GM18502 (cell line): ENCODE measurements around the gene POU3F1.

ENCODE experiments used
- ATAC-seq: cut with Tn5 transposase; IDR thresholded peaks from one replicate; pipeline ENCODE4 v1.9.1; 2021; ENCODE audit warnings: mild to moderate bottlenecking; ENCODE audit not compliant: unreplicated experiment, poor library complexity

The POU3F1 gene

DNA sequence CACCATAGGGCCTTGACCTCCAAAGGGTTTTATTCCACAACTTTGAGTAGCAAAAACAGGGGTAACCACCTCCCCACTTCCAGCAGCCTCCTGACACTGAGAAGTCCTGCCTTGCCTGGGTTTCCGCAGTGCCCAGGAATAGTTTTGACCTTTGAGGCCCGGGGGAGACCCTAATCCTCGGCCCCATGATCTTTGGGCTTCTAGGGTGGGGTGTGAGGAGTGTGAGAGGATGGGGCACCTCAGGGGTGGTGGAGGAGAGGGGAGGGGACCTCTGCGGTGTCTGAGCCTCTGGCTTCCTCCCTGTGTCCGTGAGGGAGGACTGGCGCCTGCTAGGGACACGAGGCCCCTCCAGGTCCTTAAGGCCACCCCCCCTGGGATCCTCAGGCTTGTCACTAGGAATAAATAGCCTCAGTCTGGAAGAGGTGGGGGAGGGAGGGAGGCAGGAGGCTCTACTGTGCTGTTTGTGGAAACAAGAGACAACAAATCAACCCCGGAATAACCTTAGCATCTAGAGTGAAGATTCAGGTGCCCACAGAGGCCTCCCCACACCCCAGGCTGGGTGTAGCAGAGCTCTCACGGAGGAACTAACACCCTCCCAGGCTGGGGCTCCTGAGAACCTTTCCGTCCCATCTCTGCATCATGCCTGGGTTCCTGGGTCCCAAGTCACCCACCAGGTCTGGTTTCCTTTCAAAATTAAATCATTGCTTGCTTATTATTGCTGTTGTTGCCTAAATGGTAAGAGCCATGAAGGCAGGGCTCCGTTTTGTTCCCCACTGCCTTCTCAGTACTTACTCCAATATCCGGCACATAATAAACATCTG is 40.4 kb downstream of the POU3F1 start:
- ATAC-seq = no peak

DNA sequence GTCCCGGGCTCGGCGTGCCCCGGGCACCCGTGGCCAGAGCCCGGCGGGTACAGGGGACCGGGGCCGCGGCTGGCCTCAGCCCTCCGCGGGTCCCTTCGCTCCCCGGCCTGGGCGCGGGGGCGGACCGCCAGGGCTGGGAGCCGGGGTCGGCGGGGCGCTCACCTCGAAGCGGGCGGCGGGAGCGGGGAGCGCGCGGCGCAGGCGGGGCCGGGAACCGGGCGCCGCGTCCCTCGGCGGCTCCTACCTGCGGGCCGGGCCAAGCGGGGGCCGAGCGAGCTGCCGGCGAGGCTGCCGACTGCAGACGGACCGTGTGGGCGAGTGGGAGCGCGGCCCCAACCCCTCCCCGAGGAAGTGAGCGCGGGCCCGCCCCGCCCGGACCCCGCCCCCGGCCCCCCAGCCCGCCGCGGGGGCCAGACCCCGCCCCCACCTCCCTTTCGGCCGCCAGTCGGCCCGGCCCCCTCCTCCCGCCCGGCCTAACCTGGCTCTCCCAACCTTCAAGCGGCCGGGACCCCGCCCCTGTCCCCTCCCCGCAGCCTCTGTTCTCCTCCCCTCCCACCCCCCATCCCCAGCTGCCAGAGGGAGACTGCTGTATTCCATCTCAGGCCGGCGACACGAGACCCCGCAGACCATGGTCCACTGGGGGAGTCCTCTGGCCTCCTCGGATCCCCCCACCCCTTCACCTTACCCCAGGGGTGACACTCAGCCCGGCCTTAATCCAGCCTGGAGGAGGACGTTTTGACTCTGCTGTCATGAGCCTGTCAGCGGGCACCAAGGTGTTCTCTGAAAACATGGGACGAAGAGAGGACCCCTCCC is 41.2 kb downstream of the POU3F1 start, which contains the start of gene FHL3:
TSS of gene FHL3 (minus strand) at position 320 of the 813 bp plus-strand sequence. CDS start 6,102 bp downstream, outside the sequence.
- ATAC-seq = no peak

DNA sequence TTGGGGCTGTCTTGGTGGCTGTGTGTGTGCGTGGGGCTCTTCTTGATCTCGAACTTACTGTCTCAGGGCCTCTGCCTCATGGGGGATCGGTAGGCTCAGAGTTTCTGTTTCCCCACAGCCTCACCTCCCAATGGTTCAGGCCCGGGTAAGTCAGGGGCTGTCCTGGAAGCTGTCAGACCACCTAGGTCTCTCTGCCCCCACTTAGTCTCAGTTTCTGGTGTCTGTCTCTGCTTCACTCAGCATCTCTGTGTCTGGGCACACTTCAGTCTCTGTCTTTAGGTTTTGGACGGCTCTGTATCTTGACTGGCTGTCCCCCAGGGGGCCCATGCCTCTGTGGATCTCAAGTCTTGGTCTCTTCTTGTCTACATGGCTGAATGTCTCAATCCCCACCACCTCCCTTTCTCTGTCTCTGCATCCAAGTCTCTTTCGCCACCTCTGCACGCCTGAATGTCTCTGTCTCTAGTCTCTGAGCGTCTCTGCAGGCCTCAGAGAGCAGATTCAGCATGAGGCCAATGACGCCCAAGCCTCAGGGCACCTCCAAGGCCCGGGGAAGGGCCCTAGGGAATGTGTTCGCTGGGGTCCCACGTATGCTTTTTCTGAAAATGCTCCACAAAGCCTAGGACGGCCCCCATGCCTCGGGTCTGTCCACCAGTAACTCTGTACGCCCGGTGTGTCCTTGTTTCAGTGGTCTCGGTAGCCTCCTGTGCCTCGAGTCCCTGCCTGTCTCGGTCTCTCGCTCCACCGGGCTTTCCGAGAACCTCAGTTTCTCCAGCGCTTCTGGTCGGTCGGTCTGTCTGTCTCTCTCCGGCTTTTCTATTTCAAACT is 42.1 kb downstream of the POU3F1 start:
- no peak for ATAC-seq

DNA sequence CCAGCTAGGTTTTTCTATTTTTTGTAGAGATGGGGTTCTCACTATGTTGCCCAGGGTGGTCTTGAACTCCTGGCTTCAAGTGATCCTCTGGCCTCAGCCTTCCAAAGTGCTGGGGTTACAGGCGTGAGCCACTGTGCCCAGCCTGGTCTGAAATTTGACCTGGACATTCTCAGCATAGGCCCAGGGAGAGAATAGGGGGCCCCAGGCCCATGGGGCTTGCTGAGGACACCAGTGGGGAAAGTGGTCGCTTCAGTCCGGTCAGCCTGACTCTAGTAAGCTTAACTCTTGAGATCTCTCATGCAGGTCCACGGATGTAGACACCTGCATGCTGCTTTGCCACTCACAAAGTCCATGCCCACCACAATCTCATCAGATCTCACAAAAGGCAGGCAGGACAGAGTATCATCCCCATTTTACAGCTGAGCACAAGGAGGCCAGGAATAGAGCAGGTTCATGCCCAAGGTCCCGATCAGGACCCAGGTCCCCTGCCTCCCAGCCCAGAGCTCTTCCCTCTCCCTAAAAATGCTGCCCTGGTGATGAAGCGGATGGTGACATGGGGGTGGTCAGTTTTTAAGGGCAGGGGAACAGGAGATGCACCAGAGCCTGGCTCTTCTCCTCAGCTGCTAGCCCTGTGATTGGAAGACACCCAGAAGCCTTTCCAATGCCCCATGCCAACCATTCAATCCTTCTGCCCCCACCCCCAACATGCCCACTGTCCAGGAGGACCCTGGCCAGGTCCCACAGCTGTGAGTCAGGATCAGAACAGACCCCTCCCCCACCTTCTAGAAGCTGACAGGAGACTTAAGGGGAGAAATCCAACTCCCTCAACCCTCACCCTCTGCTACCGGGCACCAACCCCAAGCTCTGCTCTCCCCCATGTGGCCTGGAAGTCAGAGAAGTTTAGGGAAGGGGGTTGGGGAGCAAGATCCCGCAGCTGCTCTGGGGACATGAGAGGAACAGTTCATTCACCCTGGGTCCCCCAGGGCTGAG is 43.0 kb downstream of the POU3F1 start:
- no peak for ATAC-seq

DNA sequence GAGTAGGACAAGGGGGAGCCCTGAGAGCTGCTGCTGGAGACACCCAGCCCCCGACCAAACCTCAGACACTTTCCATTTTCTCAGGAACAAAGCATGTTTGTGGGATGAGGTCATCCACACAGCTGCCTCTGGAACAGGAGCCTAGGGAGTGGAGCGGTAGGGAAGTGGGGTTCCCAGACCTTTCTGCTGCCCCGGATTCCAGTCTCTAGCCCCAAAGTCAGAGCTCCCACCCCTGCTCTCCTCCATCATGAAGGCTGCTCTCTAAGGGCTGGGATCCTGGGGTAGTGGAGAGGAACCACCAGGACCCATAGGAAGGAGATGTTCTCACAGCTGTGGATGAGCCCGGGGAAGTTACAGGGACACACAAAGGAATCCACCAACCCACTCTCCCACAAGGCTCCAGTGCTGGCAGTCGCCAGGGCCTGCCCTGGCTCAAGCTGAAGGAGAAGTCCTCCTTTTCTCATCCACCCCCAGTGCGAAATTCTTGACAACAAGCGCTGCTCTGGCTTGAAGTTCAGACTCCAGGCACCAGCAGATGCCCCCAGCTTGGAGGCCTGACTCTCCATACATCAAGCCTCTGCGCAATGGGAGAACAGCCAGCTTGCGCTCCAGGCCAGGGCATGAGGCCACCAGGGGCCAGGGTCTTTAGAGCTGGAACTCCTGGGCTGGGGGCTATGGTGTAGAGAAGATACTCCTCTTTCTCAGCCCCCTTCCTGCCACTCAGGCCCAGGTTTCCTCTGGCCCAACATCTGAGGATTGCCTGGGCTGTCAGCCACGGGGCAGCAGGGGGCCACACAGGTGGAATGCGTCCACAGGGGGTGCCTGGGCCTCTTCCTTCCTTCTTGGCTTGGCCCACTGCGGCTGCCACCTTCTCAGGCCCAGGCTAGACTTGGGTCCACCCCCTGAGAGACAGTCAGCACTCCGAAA is 45.8 kb downstream of the POU3F1 start:
- no peak for ATAC-seq

DNA sequence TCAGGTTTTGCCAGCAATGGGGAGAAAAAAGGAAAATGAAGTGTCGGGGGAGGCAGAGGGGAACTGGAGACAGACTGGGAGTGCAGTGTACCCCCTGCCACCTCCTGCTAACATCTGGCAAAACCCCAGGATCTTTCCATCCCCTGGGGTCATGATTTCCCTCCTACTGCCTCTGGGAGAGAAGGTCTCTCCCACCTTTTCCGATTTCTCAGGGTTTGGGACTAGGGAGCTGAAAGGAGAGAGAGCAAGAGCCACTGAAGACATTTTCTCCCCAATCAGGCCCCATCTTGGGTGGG is 46.4 kb downstream of the POU3F1 start:
- no peak for ATAC-seq

DNA sequence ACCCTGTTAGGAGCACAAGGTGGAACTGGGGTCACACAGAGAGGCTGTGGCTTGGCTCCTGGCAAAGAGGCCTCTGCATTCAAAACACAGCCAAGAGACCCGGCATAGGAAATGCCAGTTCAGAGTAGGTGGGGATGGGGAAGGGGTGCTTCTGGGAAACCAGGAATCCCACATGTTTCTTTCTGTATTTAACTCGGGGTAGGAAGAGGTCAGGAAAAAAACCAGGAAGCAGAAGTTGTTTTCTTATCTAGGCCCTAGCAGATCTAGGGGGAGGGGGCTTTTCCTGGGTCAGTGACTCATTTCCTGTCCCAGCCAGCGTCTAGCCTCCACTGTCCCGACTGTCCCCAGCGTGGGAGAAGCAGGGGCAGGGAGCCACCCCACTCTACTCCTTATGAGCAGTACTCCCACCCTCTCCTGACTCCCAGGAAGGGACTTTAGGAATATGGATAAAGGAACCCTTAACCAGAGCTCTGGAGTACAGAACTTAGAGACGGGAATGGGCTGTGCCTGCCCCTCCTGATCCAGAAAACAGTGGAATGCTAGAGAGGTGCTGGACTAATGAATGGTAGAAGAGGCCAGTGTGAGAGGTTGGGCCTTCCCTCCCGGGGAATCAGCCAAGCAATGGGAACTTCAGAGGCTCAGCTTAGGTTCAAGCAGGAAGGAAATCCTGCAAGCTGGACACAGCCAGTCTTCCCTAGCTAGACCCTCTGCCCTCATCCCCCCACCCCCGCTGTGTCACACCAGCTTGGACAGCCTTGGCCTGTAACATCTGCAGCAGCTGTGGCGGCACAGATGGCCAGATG is 47.0 kb downstream of the POU3F1 start:
- no peak for ATAC-seq

DNA sequence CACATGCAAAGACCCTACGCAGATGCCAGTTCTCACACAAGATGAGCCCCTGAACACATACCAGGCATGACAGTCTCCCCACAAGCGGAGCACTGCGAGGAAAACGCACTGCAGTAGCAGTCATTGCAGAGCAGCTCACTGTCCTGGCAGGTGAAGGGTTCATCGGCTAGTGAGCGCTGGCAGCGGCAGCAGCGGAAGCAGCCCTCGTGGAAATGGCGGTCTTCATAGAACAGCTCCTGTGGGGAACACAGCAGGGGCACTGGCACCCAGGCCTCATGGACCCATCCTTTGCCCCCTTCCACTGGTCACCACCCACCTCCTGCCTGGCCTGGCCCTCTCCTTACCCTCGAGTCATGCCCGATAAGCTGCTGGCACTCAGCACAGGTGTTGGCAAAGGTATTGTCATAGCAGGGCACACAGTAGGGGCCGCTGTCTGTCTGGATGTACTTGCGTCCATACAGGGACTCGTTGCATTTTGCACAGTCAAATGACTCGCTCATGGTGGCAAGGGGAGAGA is 47.6 kb downstream of the POU3F1 start:
- no peak for ATAC-seq

DNA sequence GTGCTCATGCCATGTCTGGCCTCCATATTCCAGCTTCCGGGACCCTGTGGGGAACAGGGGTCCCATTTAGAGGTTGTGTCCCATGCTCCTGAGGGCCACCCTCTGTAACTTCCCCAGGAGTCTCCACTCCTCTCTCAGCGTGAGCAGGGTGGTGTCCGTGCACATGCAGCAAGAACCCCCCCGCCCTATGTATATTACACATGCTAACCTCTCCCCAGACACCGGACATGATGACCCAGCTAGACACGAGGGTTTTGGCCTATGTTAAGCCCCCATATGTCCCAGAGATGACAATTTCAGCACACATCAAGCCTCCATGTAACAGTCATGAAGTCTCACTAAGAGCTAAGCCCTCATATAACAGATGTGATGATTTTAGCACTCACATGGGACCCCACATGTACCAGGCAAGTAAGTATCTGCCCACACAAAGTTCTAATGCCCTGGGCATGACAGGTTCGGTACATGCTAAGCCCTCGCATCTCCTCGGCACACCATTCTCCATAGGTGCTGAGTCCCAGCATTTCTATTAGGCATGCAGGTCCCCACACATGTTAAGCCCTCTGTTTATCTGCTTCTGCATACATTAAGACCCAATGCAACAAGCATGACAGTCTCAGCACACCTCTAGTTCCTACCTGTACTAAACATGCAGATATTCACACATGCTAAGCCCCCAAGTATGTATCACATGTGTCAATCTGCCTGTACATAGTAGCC is 48.3 kb downstream of the POU3F1 start:
- ATAC-seq = no peak

DNA sequence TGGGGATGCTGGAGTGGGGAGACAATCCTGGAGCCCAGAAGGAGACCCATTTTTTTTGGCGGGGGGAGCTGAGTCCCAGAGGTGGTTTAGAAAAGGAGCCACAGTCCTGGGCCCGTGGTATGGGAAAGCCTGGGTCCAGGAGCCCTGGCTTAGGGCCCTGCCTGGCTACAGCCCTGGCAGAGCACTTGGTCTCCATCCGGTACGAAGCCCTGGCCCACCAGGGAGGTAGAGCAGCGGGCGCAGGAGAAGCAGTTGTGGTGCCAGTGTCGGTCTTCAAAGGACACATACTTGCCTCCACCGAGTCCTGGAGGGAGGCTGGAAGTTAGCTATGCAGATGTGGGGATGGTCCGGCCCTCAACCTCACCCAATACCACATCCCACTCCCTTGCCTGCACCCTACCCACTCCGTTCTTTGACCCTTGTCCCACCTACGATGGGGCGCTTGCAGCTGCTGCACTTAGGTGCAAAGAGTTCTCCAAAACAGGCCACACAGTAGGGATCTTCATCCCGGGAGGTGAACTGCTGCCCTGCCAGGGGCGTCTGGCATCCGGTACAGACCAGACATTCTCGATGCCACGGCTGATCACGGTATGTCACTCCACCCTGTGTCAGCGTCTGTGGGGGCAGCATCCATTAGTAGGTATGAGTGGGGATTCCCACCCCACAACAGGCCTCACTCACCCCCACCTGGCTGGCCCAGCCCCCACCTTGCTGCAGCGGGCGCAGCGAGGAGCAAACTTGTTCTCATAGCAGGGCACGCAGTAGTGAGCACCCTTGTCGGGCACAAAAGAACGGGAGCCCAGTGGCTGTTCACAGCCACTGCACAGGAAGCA is 49.1 kb downstream of the POU3F1 start:
- ATAC-seq = no peak

DNA sequence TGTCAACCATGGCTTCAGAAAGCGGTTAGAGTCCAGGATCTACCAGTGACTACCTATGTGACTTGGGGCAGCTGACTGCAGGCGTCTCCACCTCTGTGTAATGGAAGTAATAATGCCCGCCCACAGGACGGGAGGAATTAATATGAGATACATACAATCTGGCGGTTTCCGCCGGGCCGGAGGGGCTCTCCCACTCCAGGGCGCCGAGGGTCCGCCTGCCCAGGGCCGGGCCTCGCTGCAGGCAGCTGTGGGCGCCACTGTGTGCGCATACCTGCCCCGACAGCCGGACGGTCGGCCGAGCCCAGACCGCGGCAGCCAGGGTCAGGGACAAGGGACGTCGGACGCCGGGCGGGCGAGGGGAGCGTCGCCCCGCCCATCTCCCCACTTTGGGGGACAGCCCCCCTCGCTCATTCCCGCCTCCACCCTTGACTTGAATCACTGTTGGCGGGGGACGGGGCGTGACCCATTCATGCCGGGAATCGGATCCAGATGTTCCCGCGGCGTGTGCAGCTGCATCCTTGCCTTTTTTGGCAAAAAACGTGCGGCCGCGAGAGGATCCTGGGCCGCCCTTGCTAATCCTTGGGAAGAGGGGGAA is 50.7 kb downstream of the POU3F1 start:
- ATAC-seq = no peak

DNA sequence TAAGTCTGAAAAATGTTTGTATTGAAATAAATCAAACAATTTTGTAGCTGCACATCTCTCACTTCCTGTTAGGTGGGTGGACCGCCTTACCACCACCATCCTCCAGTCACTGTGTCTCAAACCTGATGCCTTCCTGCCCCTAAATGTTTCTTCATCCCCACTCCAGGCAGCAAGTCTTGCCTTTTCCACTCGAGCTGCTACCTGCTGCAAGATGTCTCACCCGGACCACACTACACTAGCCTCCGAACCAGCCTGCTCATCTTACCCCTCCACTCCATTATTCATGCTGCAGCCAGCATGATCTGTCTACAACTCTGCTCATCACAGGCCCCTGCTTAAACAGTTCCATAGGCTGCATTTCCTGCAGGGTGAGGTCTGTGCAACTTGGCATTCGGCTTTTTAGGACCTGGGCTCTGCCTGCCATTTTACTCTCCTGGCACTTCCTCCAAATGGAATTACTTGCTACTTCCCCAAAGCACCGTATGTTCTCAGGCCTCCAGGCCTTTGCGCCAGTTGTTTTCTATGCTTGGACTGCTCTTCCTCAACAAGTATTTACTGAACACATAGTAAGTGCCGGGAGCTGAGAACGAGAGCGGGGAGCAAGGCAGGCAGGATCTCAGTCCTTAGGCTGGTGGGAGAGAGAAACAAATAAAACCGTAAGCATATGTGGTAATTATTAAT is 51.6 kb downstream of the POU3F1 start:
- no peak for ATAC-seq
